Measurements from ENCODE around the gene RAB11FIP4. TPM values are rescaled to one million over a fixed set of nuclear protein-coding genes. Genes with fewer than 3 reads are reported as not detected.

Gene RAB11FIP4
- total and polyA plus RNA-seq, 2 of the 13 experiments (the other 11 are each of a cell fraction or from before 2014, with no cell fraction given), result 28.0 to 89.3 TPM

DNA sequence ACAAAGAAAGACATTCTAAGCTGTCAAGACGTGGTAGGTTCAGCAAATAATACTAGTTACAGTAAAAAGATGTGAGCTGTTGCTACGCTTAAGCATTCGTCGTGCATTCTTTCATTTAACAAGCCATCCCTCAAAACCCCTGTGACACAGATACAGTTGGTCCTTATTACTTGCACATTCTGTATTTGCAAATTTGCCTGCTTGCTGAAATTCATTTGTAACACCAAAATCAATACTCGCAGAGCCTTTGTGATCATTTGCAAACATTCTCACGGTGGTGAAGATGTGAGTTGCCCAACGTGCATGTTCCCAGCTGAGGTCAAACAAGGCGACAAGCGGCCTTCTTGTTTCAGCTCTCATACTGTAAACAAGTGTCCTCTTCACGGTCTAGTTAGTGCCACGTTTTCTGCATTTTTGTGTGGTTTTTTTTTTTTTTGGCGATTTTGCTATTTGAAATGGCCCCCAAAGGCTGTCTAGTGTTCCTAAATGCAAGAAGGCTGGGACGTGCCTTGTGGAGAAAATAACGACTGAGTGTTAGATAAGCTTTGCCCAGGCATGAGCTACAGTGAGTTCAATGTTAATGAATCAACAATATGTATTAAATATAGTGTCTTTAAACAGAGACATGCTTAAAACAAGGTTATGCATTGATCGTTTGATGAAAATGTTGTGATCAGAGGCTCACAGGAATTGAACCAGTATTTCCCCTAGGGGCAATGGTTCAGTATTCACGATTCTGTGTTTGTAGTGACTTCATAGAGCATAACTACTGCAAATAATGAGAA lies 84.1 kb downstream of the RAB11FIP4 start (continued):
- TF ChIP-seq ETV5 (CRISPR knock-in tag; IDR thresholded peaks at IDR 0.05; ENCODE audit: borderline replicate concordance) (peak; percentile 79), RCOR2 (CRISPR knock-in tag; IDR thresholded peaks at IDR 0.05) (peak; percentile 86), MTF1 (CRISPR knock-in tag; IDR thresholded peaks at IDR 0.05) (no peak), GZF1 (CRISPR knock-in tag; IDR thresholded peaks at IDR 0.05) (peak; percentile 62; the same call in 1 of the 2 replicates), PAX8 (CRISPR knock-in tag; IDR thresholded peaks at IDR 0.05; ENCODE audit: borderline replicate concordance) (no peak), SIN3A (IDR thresholded peaks at IDR 0.05; ENCODE audit: borderline replicate concordance, low read depth, low read length) (peak; percentile 67; the same call in 1 of the 2 replicates), CHD4 (IDR thresholded peaks at IDR 0.05; ENCODE audit: borderline replicate concordance, low read length) (peak; percentile 73; the same call in 1 of the 2 replicates), ZNF883 (CRISPR knock-in tag; IDR thresholded peaks at IDR 0.05; ENCODE audit: not compliant biosample characterization) (no peak), FOSL1 (CRISPR knock-in tag; IDR thresholded peaks at IDR 0.05; ENCODE audit: borderline replicate concordance) (no peak), ZNF557 (CRISPR knock-in tag; IDR thresholded peaks at IDR 0.05) (no peak), ZNF331 (CRISPR knock-in tag; IDR thresholded peaks at IDR 0.05) (peak; percentile 89), STAG1 (CRISPR knock-in tag; IDR thresholded peaks at IDR 0.05) (no peak), MTA3 (CRISPR knock-in tag; IDR thresholded peaks at IDR 0.05) (no peak), ZNF746 (CRISPR knock-in tag; IDR thresholded peaks at IDR 0.05) (peak; percentile 75; the same call in 1 of the 2 replicates), NFKBIZ (CRISPR knock-in tag; IDR thresholded peaks at IDR 0.05) (peak; percentile 92; the same call in 1 of the 2 replicates), ZFP82 (CRISPR knock-in tag; IDR thresholded peaks at IDR 0.05; ENCODE audit: borderline replicate concordance) (no peak), SRSF1 (optimal IDR thresholded peaks at IDR 0.05; ENCODE audit: low read depth, low read length) (no peak), ZNF260 (CRISPR knock-in tag; IDR thresholded peaks at IDR 0.05; ENCODE audit: borderline replicate concordance, low read depth) (no peak), KLF9 (CRISPR knock-in tag; IDR thresholded peaks at IDR 0.05; ENCODE audit: low read depth) (no peak), GTF2F1 (IDR thresholded peaks at IDR 0.05; ENCODE audit: low read length) (no peak), SRSF9 (IDR thresholded peaks at IDR 0.05; ENCODE audit: borderline replicate concordance, insufficient read depth, low read depth, low read length, poor library complexity, severe bottlenecking) (no peak), ZNF878 (CRISPR knock-in tag; IDR thresholded peaks at IDR 0.05) (peak; percentile 83)
- TF ChIP-seq, protein P1, sequence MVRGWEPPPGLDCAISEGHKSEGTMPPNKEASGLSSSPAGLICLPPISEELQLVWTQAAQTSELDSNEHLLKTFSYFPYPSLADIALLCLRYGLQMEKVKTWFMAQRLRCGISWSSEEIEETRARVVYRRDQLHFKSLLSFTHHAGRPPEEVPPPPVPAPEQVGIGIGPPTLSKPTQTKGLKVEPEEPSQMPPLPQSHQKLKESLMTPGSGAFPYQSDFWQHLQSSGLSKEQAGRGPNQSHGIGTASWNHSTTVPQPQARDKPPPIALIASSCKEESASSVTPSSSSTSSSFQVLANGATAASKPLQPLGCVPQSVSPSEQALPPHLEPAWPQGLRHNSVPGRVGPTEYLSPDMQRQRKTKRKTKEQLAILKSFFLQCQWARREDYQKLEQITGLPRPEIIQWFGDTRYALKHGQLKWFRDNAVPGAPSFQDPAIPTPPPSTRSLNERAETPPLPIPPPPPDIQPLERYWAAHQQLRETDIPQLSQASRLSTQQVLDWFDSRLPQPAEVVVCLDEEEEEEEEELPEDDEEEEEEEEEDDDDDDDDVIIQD (CRISPR knock-in tag; IDR thresholded peaks at IDR 0.05; ENCODE audit: low read depth), result no peak
- TF ChIP-seq, protein P2, sequence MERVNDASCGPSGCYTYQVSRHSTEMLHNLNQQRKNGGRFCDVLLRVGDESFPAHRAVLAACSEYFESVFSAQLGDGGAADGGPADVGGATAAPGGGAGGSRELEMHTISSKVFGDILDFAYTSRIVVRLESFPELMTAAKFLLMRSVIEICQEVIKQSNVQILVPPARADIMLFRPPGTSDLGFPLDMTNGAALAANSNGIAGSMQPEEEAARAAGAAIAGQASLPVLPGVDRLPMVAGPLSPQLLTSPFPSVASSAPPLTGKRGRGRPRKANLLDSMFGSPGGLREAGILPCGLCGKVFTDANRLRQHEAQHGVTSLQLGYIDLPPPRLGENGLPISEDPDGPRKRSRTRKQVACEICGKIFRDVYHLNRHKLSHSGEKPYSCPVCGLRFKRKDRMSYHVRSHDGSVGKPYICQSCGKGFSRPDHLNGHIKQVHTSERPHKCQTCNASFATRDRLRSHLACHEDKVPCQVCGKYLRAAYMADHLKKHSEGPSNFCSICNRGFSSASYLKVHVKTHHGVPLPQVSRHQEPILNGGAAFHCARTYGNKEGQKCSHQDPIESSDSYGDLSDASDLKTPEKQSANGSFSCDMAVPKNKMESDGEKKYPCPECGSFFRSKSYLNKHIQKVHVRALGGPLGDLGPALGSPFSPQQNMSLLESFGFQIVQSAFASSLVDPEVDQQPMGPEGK (CRISPR knock-in tag; IDR thresholded peaks at IDR 0.05), result peak; percentile 78
- TF ChIP-seq, protein P3, sequence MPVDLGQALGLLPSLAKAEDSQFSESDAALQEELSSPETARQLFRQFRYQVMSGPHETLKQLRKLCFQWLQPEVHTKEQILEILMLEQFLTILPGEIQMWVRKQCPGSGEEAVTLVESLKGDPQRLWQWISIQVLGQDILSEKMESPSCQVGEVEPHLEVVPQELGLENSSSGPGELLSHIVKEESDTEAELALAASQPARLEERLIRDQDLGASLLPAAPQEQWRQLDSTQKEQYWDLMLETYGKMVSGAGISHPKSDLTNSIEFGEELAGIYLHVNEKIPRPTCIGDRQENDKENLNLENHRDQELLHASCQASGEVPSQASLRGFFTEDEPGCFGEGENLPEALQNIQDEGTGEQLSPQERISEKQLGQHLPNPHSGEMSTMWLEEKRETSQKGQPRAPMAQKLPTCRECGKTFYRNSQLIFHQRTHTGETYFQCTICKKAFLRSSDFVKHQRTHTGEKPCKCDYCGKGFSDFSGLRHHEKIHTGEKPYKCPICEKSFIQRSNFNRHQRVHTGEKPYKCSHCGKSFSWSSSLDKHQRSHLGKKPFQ (CRISPR knock-in tag; IDR thresholded peaks at IDR 0.05; ENCODE audit: insufficient replicate concordance), result no peak

All from HepG2 (cell line).